Measurements from ENCODE around the gene CYP4F22. TPM values are rescaled to one million over a fixed set of nuclear protein-coding genes. Genes with fewer than 3 reads are reported as not detected.

CYP4F22 gene
- total and polyA plus RNA-seq, 12 donors = 0.11 to 0.34 TPM; not detected in 10

- H3K27ac ChIP-seq = no peak overlapping the region
These were observed 10.0 kb upstream of the CYP4F22 start for GRCh38 chr19:15498156-15498858.

GRCh38 chr19:15498910-15499309, 9.4 kb upstream of the CYP4F22 start:
- H3K4me1 ChIP-seq (replicated peaks in 1 of 2) = no peaks in the 10 kb centered on the region
- intact Hi-C loops (cut with DNase I) = no loop called here
- H3K4me3 ChIP-seq = no peak overlapping the region
- no peaks in the 10 kb centered on the region for H3K27me3 ChIP-seq
- TF ChIP-seq CTCF (IDR thresholded peaks at IDR 0.05) = no peak
- 48 to 68% (median 60%) methylated on average over 6 of the region's 6 CpGs for WGBS, 4 donors
- no peaks in the 10 kb centered on the region for H3K36me3 ChIP-seq (replicated peaks in 1 of 2)
- no peak overlapping the region for H3K27ac ChIP-seq
- DNase-seq = no peak
- H3K9me3 ChIP-seq (replicated peaks in 1 of 3) = no peaks in the 10 kb centered on the region

More at GRCh38 chr19:15498156-15498858, 10.0 kb upstream of the CYP4F22 start:
- Histone ChIP-seq H3K4me3 (no peak overlapping the region), H3K27me3 (no peaks in the 10 kb centered on the region), H3K4me1 (replicated peaks in 1 of 2) (no peaks in the 10 kb centered on the region), H3K36me3 (replicated peaks in 1 of 2) (no peaks in the 10 kb centered on the region), H3K9me3 (replicated peaks in 1 of 3) (no peaks in the 10 kb centered on the region)
- DNase-seq = no peak
- WGBS, 4 donors = 72 to 80% (median 77%) methylated on average over 10 of the region's 10 CpGs
- TF ChIP-seq CTCF (IDR thresholded peaks at IDR 0.05) (no peak), POLR2A (IDR thresholded peaks at IDR 0.05) (no peak)
- intact Hi-C loops (cut with DNase I) = no loop called here

- TF ChIP-seq CTCF (IDR thresholded peaks at IDR 0.05) (no peak), POLR2A (IDR thresholded peaks at IDR 0.05) (no peak)
- Histone ChIP-seq H3K27ac (no peak overlapping the region), H3K27me3 (no peaks in the 10 kb centered on the region), H3K4me3 (no peak overlapping the region), H3K4me1 (replicated peaks in 1 of 2) (no peaks in the 10 kb centered on the region), H3K36me3 (replicated peaks in 1 of 2) (no peaks in the 10 kb centered on the region), H3K9me3 (replicated peaks in 1 of 3) (no peaks in the 10 kb centered on the region)
- intact Hi-C loops (cut with DNase I) = no loop called here
- no peak for DNase-seq
- WGBS, 4 donors = 34 to 50% (median 39%) methylated on average over 1 of the region's 1 CpG
These were observed 6.7 kb upstream of the CYP4F22 start for GRCh38 chr19:15501596-15501995.

DNA sequence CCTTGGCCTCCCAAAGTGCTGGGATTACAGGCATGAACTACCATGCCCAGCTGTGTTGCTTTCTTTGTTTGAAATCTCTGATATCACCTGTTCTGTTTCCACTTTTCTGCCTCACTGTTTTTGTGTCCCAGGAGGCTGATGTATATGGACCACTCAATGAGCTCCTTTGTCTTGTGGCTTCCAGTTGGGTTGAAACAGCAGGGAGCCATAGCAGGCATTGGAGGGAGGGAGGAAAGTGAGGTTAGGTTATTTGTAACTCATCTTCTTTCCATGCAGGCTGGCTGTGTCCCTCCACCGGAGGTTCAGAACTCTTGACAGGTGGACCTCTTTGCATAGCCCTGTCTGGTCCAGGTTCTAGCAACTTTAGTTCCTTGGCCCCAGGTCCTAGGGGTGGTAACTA, 6.1 kb upstream of the CYP4F22 start:
- no peaks in the 10 kb centered on the region for H3K4me1 ChIP-seq (replicated peaks in 1 of 2)
- H3K27ac ChIP-seq = no peak overlapping the region
- no peaks in the 10 kb centered on the region for H3K9me3 ChIP-seq (replicated peaks in 1 of 3)
- no peak overlapping the region for H3K4me3 ChIP-seq
- intact Hi-C loops (cut with DNase I) = no loop called here
- TF ChIP-seq CTCF (IDR thresholded peaks at IDR 0.05) (no peak), POLR2A (IDR thresholded peaks at IDR 0.05) (no peak)
- DNase-seq = no peak
- H3K36me3 ChIP-seq (replicated peaks in 1 of 2) = no peaks in the 10 kb centered on the region
- peaks cover 2% of the 10 kb centered on the region for H3K27me3 ChIP-seq
- 46 to 72% (median 56%) methylated on average over 1 of the region's 1 CpG for WGBS, 4 donors
